ENCODE results near the gene SERTAD2. TPM values are rescaled to one million over a fixed set of nuclear protein-coding genes. Genes with fewer than 3 reads are reported as not detected.

Gene SERTAD2
- total RNA-seq, 1 donor from 2014 or later = 20.3 TPM

DNA sequence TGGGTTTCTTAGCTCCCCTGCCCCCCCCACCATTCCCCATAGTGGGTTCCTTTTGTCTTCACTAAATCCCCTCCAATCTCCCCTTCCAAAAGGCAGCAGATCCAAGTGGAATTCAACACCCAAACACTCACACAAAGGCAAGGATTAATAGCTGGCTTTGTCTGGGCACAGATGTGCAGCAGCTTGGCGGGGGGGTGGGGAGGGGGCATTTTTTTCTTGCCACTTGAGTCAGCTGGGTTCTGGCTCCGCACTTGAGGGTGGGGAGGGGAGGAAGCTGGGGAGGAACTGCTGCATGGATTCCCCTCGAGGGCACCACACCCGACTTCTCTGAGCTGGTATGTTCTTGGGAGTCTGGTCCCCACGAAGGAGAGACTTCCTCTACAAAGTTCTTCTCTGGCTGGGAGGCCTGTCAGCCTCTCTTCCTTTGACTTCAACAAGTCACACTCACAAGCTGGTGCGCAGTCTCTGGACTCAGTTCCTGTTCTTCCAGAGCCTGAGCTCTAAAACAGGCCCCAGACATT, 36.0 kb downstream of the SERTAD2 start:
- Mint-ChIP-seq H3K4me1 (ENCODE audit: low read depth) (peaks cover 25% of the 10 kb centered on the region), H3K27ac (ENCODE audit: unreplicated experiment) (no peak overlapping the region), H3K36me3 (ENCODE audit: low read depth) (no peaks in the 10 kb centered on the region), H3K4me3 (ENCODE audit: unreplicated experiment) (no peak overlapping the region), H3K9me3 (ENCODE audit: low read depth) (peaks cover 2% of the 10 kb centered on the region), H3K27me3 (ENCODE audit: low read depth) (no peaks in the 10 kb centered on the region)
- TF ChIP-seq CTCF (IDR thresholded peaks at IDR 0.05) = no peak
- no peak for DNase-seq (ENCODE audit: low spot score)

DNA sequence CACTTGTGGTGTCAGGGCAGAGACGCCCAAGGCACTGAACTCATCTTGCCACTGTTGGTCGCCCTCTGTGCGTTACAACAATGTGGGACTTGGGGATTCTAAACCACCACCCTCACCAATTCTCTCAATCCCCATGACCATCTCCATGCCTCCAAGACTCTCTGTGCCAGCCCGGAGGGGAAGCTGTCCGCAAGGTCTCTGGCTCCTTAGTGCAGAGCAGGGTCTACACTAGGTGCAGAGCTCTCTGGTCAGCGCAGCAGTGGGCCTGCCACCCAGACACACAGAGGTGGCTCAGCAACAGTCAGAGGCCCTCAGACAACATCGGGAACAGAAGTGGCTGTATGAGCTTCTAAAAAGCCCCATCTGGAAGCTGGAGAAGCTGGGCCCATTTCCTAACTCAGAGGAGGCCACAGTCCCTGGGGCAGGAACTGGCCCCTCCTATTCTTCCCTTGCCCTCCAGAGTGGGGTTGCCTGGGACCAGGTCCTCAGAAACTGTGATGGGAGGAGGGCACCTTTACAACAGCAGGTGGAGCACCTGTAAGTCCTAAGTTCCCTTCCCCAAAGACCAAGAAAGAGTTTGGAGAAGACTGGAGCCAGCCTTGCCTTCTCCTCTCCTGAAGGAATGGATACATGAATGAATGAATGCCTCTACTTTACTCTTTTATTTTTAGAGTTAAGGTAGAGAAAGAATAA, 37.7 kb downstream of the SERTAD2 start:
- Mint-ChIP-seq H3K27me3 (ENCODE audit: low read depth) (no peaks in the 10 kb centered on the region), H3K27ac (ENCODE audit: unreplicated experiment) (no peak overlapping the region), H3K4me1 (ENCODE audit: low read depth) (peaks cover 22% of the 10 kb centered on the region), H3K36me3 (ENCODE audit: low read depth) (no peaks in the 10 kb centered on the region), H3K4me3 (ENCODE audit: unreplicated experiment) (no peak overlapping the region), H3K9me3 (ENCODE audit: low read depth) (peaks cover 2% of the 10 kb centered on the region)
- no peak for TF ChIP-seq CTCF (IDR thresholded peaks at IDR 0.05)
- no peak for DNase-seq (ENCODE audit: low spot score)

DNA sequence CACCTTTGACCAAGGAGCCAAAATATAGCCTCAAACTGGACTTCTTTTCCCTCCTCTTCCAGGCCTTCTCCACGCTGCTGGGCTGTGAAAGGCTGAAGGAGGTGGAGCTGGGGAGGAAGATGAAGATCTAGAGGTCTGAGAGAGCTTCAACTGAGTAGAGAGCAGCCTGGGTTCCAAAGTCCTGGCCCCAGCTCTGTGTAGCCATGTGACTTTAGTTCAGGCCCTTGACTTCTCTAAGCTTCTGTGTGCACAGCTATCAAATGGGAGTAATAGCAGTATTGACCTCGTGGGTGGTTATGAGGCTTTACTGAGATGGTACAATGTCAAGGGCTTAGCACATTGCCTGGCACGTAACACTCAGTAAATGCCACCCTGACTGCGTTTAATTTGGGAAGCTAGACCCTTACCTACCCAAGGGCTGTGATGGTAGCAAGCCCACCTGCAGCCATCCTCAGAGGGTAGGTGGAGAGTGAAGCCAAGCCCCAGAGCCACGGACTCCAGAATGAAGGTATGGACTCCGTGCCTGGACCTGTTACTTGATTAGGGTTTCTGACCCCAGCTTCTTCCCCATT, 38.4 kb downstream of the SERTAD2 start:
- no peaks in the 10 kb centered on the region for H3K27me3 Mint-ChIP-seq (ENCODE audit: low read depth)
- no peak overlapping the region for H3K4me3 Mint-ChIP-seq (ENCODE audit: unreplicated experiment)
- no peak for DNase-seq (ENCODE audit: low spot score)
- H3K4me1 Mint-ChIP-seq (ENCODE audit: low read depth) = peaks cover 22% of the 10 kb centered on the region
- H3K27ac Mint-ChIP-seq (ENCODE audit: unreplicated experiment) = no peak overlapping the region
- no peak for TF ChIP-seq CTCF (IDR thresholded peaks at IDR 0.05)
- H3K36me3 Mint-ChIP-seq (ENCODE audit: low read depth) = no peaks in the 10 kb centered on the region
- H3K9me3 Mint-ChIP-seq (ENCODE audit: low read depth) = peaks cover 2% of the 10 kb centered on the region

DNA sequence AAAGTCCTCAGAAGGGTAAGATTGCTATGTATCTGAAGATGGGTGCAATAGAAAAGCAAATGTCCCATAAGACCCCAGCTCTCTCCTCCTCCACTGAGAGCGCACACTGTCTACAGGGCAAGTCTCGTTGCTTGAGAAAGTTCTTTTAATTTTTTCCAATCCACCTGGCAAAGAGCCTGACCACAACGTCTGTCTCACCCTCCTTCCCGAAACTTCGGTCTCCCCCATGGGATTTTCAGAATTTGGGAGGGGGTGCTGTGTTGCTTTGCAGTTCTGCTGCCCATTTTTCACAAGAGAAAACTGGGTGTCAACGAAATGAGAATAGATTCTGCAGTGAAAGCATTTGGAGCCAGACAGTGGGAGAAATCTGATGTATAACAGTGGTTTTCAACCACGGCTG, 40.4 kb downstream of the SERTAD2 start:
- Mint-ChIP-seq H3K9me3 (ENCODE audit: low read depth) (peaks cover 2% of the 10 kb centered on the region), H3K36me3 (ENCODE audit: low read depth) (no peaks in the 10 kb centered on the region), H3K4me1 (ENCODE audit: low read depth) (peaks cover 22% of the 10 kb centered on the region), H3K4me3 (ENCODE audit: unreplicated experiment) (no peak overlapping the region), H3K27me3 (ENCODE audit: low read depth) (no peaks in the 10 kb centered on the region), H3K27ac (ENCODE audit: unreplicated experiment) (no peak overlapping the region)
- no peak for DNase-seq (ENCODE audit: low spot score)
- no peak for TF ChIP-seq CTCF (IDR thresholded peaks at IDR 0.05)

- no peak for TF ChIP-seq CTCF (IDR thresholded peaks at IDR 0.05)
- no peak overlapping the region for H3K27ac Mint-ChIP-seq (ENCODE audit: unreplicated experiment)
- no peak overlapping the region for H3K4me3 Mint-ChIP-seq (ENCODE audit: unreplicated experiment)
- no peak for DNase-seq (ENCODE audit: low spot score)
- peaks cover 2% of the 10 kb centered on the region for H3K9me3 Mint-ChIP-seq (ENCODE audit: low read depth)
- no peaks in the 10 kb centered on the region for H3K27me3 Mint-ChIP-seq (ENCODE audit: low read depth)
- H3K4me1 Mint-ChIP-seq (ENCODE audit: low read depth) = peaks cover 18% of the 10 kb centered on the region
- no peaks in the 10 kb centered on the region for H3K36me3 Mint-ChIP-seq (ENCODE audit: low read depth)
Observed at GRCh38 chr2:64612575-64613195, 41.0 kb downstream of the SERTAD2 start.
